Nephron (organoid): Measurements from ENCODE around the gene MORN4.

Source experiments
- H3K27ac Mint-ChIP-seq, 3 experiments: 2 replicates each; pipeline ENCODE4 v1.8.0; 2020; ENCODE audit warnings: mixed read lengths in 3 of 3, mild to moderate bottlenecking in 2 of 3, moderate library complexity in 1 of 3
- H3K27me3 Mint-ChIP-seq: 2 replicates; pipeline ENCODE4 v1.8.0; 2021; ENCODE audit warnings: low read depth, mild to moderate bottlenecking, moderate library complexity, mixed read lengths
- H3K36me3 Mint-ChIP-seq: 2 replicates; pipeline ENCODE4 v1.8.0; 2020; ENCODE audit warnings: low read depth, mixed read lengths
- H3K4me1 Mint-ChIP-seq: 2 replicates; pipeline ENCODE4 v1.8.0; 2020; ENCODE audit warnings: mixed read lengths
- H3K4me3 Mint-ChIP-seq, 3 experiments: 2 replicates each; pipeline ENCODE4 v1.8.0; 2020; ENCODE audit warnings: mild to moderate bottlenecking in 3 of 3, mixed read lengths in 3 of 3, moderate library complexity in 2 of 3
- H3K9me3 Mint-ChIP-seq: 2 replicates; pipeline ENCODE4 v1.8.0; 2020; ENCODE audit warnings: mixed read lengths
- CTCF ChIP-seq, 3 experiments: fragments of 200-600 bp; sonication (generic); IDR thresholded peaks; one replicate each; pipeline ENCODE4 v1.5.0; 2021; ENCODE audit warnings: antibody characterized with exemption in 3 of 3; ENCODE audit not compliant: unreplicated experiment in 3 of 3

Gene MORN4

DNA sequence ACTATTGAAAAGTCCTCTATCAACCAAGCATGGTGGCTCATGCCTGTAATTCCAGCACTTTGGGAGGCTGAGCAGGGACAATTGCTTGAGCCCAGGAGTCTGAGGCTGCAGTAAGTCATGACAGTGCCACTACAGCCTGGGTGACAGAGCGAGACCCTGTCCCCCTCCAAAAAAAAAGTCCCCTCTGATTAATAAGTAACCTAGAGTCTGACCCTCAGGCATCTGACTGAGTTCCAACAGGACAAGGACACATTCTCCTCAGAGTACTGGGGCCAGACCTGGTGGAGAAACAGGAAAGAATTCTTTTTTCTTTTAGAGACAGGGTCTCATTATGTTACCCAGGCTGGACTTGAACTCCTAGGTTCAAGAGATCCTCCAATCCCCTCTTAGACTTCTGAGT, 10.0 kb downstream of the MORN4 start:
- peaks cover 12% of the 10 kb centered on the region for H3K36me3 Mint-ChIP-seq
- no peaks in the 10 kb centered on the region for H3K27me3 Mint-ChIP-seq
- TF ChIP-seq CTCF (IDR thresholded peaks at IDR 0.05; ENCODE audit: unreplicated experiment in 3 of 3): no peak
- peak overlapping the region in 1 of 3 experiments; percentile 92 for H3K27ac Mint-ChIP-seq
- no peaks in the 10 kb centered on the region for H3K9me3 Mint-ChIP-seq
- H3K4me1 Mint-ChIP-seq: no peaks in the 10 kb centered on the region
- H3K4me3 Mint-ChIP-seq: no peak overlapping the region

GRCh38 chr10:97618733-97619132, 14.6 kb downstream of the MORN4 start:
- Mint-ChIP-seq H3K27me3 (no peaks in the 10 kb centered on the region), H3K4me3 (no peak overlapping the region), H3K4me1 (no peaks in the 10 kb centered on the region), H3K27ac (no peak overlapping the region), H3K36me3 (peaks cover 17% of the 10 kb centered on the region), H3K9me3 (no peaks in the 10 kb centered on the region)
- TF ChIP-seq CTCF (IDR thresholded peaks at IDR 0.05; ENCODE audit: unreplicated experiment in 3 of 3): no peak

GRCh38 chr10:97618285-97618684, 15.0 kb downstream of the MORN4 start:
- Mint-ChIP-seq H3K4me1 (no peaks in the 10 kb centered on the region), H3K27ac (no peak overlapping the region), H3K9me3 (no peaks in the 10 kb centered on the region), H3K27me3 (no peaks in the 10 kb centered on the region), H3K4me3 (no peak overlapping the region), H3K36me3 (peaks cover 17% of the 10 kb centered on the region)
- TF ChIP-seq CTCF (IDR thresholded peaks at IDR 0.05; ENCODE audit: unreplicated experiment in 3 of 3): no peak

- TF ChIP-seq CTCF (IDR thresholded peaks at IDR 0.05; ENCODE audit: unreplicated experiment in 3 of 3): peak; percentile 25 to 40 (median 37)
- H3K36me3 Mint-ChIP-seq: peaks cover 10% of the 10 kb centered on the region
- no peaks in the 10 kb centered on the region for H3K27me3 Mint-ChIP-seq
- H3K9me3 Mint-ChIP-seq: no peaks in the 10 kb centered on the region
- H3K27ac Mint-ChIP-seq: peak overlapping the region in 1 of 3 experiments; percentile 62
- peaks cover 5% of the 10 kb centered on the region for H3K4me1 Mint-ChIP-seq
- no peak overlapping the region for H3K4me3 Mint-ChIP-seq
Measured at GRCh38 chr10:97612386-97612785, 20.9 kb downstream of the MORN4 start.

- no peaks in the 10 kb centered on the region for H3K27me3 Mint-ChIP-seq
- no peak overlapping the region for H3K27ac Mint-ChIP-seq
- H3K4me3 Mint-ChIP-seq: no peak overlapping the region
- no peaks in the 10 kb centered on the region for H3K9me3 Mint-ChIP-seq
- TF ChIP-seq CTCF (IDR thresholded peaks at IDR 0.05; ENCODE audit: unreplicated experiment in 3 of 3): no peak
- H3K4me1 Mint-ChIP-seq: peaks cover 9% of the 10 kb centered on the region
- H3K36me3 Mint-ChIP-seq: peaks cover 3% of the 10 kb centered on the region
Measured at GRCh38 chr10:97611473-97611872, 21.8 kb downstream of the MORN4 start.

DNA sequence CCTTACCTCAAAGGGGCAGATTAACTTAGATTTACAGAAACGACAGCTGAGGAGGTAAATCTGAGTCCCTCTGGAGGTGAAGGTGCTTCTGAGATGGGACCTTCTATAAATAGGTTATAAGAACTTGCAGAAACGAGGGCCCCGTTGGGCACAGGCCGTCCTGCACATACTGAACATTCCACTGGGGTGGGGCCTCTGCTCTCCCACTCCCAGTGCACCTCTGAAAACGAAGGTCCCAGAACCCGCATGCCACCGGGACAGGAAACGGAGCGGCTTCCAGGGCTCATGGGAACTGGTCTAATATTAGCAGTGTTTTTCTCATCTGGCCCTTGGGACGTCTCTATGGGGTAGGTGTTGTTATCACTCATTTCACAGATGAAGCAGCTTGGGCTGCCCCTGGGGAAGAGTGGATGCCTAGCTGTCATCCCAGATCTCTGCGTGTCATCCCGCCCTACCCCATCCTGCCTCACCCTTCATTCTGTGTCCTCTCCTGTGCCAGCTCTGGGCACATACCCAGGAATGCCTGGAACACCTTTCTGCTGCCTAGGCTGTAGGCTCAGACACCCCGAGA, 24.2 kb downstream of the MORN4 start:
- Mint-ChIP-seq H3K27me3 (no peaks in the 10 kb centered on the region), H3K9me3 (no peaks in the 10 kb centered on the region), H3K27ac (no peak overlapping the region), H3K4me3 (no peak overlapping the region), H3K4me1 (peaks cover 9% of the 10 kb centered on the region), H3K36me3 (no peaks in the 10 kb centered on the region)
- TF ChIP-seq CTCF (IDR thresholded peaks at IDR 0.05; ENCODE audit: unreplicated experiment in 3 of 3): no peak
